Vagina (tissue), 2 donors: ENCODE results near the gene UGDH. TPM values are rescaled to one million over a fixed set of nuclear protein-coding genes. Genes with fewer than 3 reads are reported as not detected.

Source experiments
- DNase-seq, 2 donors: peaks; one replicate each; pipeline ENCODE4 v3.0.0-alpha.2; 2017; ENCODE audit errors: extremely low spot score in 2 of 2
- H3K27ac ChIP-seq: fragments of 200-600 bp; sonication (generic); one replicate; pipeline ENCODE4 v1.5.1; 2019
- H3K27me3 ChIP-seq: fragments of 200-600 bp; sonication (generic); one replicate; pipeline ENCODE4 v1.5.1; 2019
- H3K36me3 ChIP-seq, 2 donors: fragments of 200-600 bp; sonication (generic); one replicate each; pipeline ENCODE4 v1.5.1; 2017 to 2019
- H3K4me1 ChIP-seq: fragments of 200-600 bp; sonication (generic); one replicate; pipeline ENCODE4 v1.5.1; 2019
- H3K4me3 ChIP-seq, 2 donors: fragments of 200-600 bp; sonication (generic); 1 replicate in 1 of 2; 2 replicates in 1 of 2; pipeline ENCODE4 v1.5.1; 2016 to 2019
- H3K9me3 ChIP-seq: fragments of 200-600 bp; sonication (generic); one replicate; pipeline ENCODE4 v1.5.1; 2019
- POLR2A ChIP-seq, 2 donors: fragments of 450-650 bp; IDR thresholded peaks; one replicate each; pipeline ENCODE4 v1.6.1; 2017; ENCODE audit warnings: antibody characterized with exemption in 2 of 2, mild to moderate bottlenecking in 2 of 2, moderate library complexity in 2 of 2
- POLR2AphosphoS5 ChIP-seq, 2 donors: sonication (generic); formaldehyde crosslinking; IDR thresholded peaks; one replicate each; pipeline ENCODE4 v1.9.0; 2017; ENCODE audit warnings: antibody characterized with exemption in 2 of 2, mild to moderate bottlenecking in 2 of 2, low read depth in 1 of 2; ENCODE audit not compliant: insufficient read depth in 1 of 2
- intact Hi-C: fragments of 100-400 bp; cut with DNase I; formaldehyde crosslinking; loops from one replicate; pipeline ENCODE4 v1.15.1; 2023
- total RNA-seq: library from RNA; depleted of rRNA; stranded (reverse); fragments of >200 nt; gene quantifications from one replicate; pipeline ENCODE4 v1.2.3, GENCODE V29; 2016
- TF ChIP-seq, protein P1 (sequence below), 3 experiments: fragments of 450-650 bp in 2 of 3; fragments of 200-600 bp in 1 of 3; sonication (generic) in 1 of 3; IDR thresholded peaks; one replicate each; pipeline ENCODE4 v1.5.1; 2017 to 2019; ENCODE audit warnings: antibody characterized with exemption in 3 of 3, mild to moderate bottlenecking in 2 of 3, moderate library complexity in 2 of 3

The UGDH gene
- total RNA-seq, 1 donor from 2014 or later: 43.5 TPM

GRCh38 chr4:39452153-39452859 lies 74.9 kb downstream of the UGDH start:
- Histone ChIP-seq H3K4me3 (no peak overlapping the region), H3K36me3 (peaks cover 0 to 55% of the 10 kb centered on the region in 2 donors), H3K27me3 (no peaks in the 10 kb centered on the region), H3K27ac (no peak overlapping the region), H3K9me3 (no peaks in the 10 kb centered on the region), H3K4me1 (peaks cover 30% of the 10 kb centered on the region)
- TF ChIP-seq POLR2AphosphoS5 (IDR thresholded peaks at IDR 0.05; ENCODE audit: insufficient read depth in 1 of 2, low read depth in 1 of 2): no peak
- TF ChIP-seq POLR2A (IDR thresholded peaks at IDR 0.05): no peak
- TF ChIP-seq, protein P1, sequence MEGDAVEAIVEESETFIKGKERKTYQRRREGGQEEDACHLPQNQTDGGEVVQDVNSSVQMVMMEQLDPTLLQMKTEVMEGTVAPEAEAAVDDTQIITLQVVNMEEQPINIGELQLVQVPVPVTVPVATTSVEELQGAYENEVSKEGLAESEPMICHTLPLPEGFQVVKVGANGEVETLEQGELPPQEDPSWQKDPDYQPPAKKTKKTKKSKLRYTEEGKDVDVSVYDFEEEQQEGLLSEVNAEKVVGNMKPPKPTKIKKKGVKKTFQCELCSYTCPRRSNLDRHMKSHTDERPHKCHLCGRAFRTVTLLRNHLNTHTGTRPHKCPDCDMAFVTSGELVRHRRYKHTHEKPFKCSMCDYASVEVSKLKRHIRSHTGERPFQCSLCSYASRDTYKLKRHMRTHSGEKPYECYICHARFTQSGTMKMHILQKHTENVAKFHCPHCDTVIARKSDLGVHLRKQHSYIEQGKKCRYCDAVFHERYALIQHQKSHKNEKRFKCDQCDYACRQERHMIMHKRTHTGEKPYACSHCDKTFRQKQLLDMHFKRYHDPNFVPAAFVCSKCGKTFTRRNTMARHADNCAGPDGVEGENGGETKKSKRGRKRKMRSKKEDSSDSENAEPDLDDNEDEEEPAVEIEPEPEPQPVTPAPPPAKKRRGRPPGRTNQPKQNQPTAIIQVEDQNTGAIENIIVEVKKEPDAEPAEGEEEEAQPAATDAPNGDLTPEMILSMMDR (IDR thresholded peaks at IDR 0.05): no peak
- DNase-seq: peak in 1 of 2 donors; percentile 25
- intact Hi-C loops: no loop called here

GRCh38 chr4:39451423-39452023 lies 75.7 kb downstream of the UGDH start:
- TF ChIP-seq, protein P1 (IDR thresholded peaks at IDR 0.05): no peak
- TF ChIP-seq POLR2AphosphoS5 (IDR thresholded peaks at IDR 0.05; ENCODE audit: insufficient read depth in 1 of 2, low read depth in 1 of 2): no peak
- TF ChIP-seq POLR2A (IDR thresholded peaks at IDR 0.05): no peak
- Histone ChIP-seq H3K9me3 (no peaks in the 10 kb centered on the region), H3K4me1 (peaks cover 30% of the 10 kb centered on the region), H3K36me3 (peaks cover 0 to 48% of the 10 kb centered on the region in 2 donors), H3K27ac (no peak overlapping the region), H3K27me3 (no peaks in the 10 kb centered on the region), H3K4me3 (no peak overlapping the region)
- peak in 1 of 2 donors; percentile 47 for DNase-seq
- intact Hi-C loops: no loop called here

DNA sequence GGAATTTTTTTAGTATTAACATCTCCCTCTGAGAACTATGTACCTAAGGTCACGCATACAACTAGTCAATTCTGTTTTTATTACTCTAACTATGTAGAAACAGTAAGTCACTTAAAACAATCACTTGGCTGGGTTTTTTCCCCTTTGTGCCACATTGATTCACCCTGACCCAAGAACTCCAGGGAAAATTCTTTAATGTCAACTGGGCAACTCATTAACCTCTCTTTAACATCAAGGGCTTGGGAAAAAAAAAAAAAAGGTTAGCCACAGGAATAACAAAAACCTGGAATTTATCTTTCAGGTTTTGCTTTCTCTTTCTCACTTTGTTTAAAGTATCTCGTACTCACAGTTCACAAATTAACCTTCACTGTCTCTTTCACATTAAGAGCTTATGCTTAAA lies 76.6 kb downstream of the UGDH start:
- H3K27me3 ChIP-seq: no peaks in the 10 kb centered on the region
- H3K4me3 ChIP-seq: no peak overlapping the region
- TF ChIP-seq, protein P1 (IDR thresholded peaks at IDR 0.05): no peak
- TF ChIP-seq POLR2AphosphoS5 (IDR thresholded peaks at IDR 0.05; ENCODE audit: insufficient read depth in 1 of 2, low read depth in 1 of 2) (no peak), POLR2A (IDR thresholded peaks at IDR 0.05) (no peak)
- DNase-seq: no peak
- peaks cover 0 to 39% of the 10 kb centered on the region in 2 donors for H3K36me3 ChIP-seq
- H3K4me1 ChIP-seq: peaks cover 23% of the 10 kb centered on the region
- H3K27ac ChIP-seq: no peak overlapping the region
- intact Hi-C loops: no loop called here
- no peaks in the 10 kb centered on the region for H3K9me3 ChIP-seq

Other genes with a start within 250 kb of the UGDH start
- gene RFC1, start 161.1 kb downstream of the UGDH start, total RNA-seq: 33.9 TPM
- gene KLB, start 120.5 kb downstream of the UGDH start, total RNA-seq: 1.2 TPM
- gene RPL9, start 68.5 kb downstream of the UGDH start, total RNA-seq: 2,100 TPM
- gene LIAS, start 68.4 kb downstream of the UGDH start, total RNA-seq: 10.1 TPM
- 23.8 TPM for gene SMIM14, start 111.4 kb upstream of the UGDH start, total RNA-seq
- 21.4 TPM for gene UBE2K, start 170.7 kb upstream of the UGDH start, total RNA-seq